Embryonic facial prominence (tissue), 1 donor: ENCODE measurements around the gene TBL3.
A peak's percentile ranks its signal among the peaks of the same experiment; 100 is the strongest.
"Not testable (repeated sequence)": the region's sequence is repeated elsewhere in the genome, so short reads cannot be mapped to it uniquely, and the experiment has no call there.

ENCODE experiments used
- DNase-seq: peaks from one replicate; pipeline ENCODE4 v3.0.0-alpha.2; 2016; ENCODE audit errors: extremely low spot score

Gene TBL3

DNA sequence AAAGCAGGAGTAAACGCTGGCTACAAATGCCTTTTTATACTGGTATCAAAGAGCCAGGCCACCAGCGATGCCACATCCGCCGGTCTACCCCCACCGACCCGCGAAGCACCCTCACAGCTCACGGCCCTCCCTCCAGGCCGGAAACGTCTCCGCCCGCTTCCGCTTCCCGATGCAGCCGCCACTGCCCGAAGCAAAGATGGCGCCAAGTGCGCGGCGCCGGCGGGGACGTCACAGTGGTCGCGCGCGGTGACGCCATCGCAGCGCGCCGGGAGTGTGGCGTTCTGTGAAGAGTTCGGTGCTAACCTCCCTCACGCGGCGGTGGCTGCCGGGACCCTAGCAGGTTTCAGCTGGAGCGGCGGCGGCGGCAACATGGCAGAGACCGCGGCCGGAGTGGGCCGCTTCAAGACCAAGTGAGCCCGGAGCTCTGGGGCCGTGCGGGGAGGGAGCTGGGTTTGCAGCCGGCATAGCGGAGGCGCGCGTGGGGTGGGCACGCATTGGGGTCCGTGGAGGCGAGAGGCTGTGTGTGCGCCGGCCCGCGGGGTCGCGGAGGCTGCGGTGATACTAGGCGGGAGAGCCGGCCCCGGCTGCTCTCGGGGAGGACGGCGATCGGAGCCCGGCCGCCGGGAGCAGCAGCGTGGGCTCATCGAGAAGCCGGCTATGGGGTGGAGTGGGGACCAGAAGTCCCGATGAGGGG lies at the start of gene TBL3:
Gene TBL3 (plus strand): TSS at position 258 of the 694 bp plus-strand sequence. CDS start 112 bp downstream, at position 370.
- peak; percentile 85 for DNase-seq

DNA sequence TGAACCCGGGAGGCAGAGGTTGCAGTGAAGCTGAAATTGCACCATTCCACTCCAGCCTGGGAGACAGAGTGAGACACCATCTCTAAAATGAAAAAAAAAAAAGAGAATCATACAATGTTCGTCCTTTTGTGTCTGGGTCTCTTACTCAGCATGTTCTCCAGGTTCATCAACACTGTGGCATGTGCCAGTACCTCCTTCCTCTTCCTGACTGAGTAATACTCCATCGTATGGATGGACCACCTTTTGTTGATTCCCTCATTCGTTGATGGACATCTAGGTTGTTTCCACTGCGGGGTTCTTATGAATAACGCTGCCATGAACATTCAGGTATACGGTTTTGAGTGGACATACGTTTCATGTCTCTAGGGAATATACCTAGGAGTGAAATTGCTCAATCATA lies 49.5 kb upstream of the TBL3 start:
- no peak for DNase-seq

DNA sequence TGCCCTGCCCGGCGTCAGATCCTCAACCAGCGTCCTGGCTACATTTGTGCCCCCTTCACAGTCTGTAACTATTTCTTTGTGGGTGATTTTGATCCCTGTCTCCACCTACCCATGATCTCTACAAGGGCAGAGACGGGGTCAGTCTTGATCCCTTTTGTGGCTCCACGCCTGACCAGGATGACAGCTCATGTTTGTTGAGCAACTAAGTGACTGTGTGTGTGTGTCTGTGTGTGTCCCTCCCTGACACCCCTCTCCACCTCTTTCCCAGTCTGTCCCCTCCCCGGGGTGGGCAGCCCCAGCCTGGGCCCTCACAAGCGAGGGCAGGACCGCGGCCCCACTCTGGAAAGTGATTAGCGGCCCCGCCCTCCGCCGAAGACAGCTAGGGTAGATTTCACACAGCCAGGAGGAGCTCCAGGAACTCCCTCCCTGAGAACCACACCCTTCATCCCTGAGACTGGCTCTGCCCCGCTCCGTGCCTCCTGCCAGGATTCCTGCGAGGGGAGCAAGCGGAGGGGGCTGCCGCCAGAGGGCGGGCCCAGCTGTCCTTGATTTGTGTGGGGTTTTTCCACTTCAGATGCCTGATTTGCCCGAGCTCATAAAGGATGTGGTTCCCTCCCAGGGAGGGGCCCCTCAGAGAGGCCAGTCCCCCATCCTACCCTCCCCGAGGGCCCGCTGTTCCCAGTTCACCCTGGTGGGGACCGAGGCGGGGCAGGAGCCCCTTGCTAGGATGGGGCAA lies 48.4 kb upstream of the TBL3 start:
- DNase-seq, result peak; percentile 71

DNA sequence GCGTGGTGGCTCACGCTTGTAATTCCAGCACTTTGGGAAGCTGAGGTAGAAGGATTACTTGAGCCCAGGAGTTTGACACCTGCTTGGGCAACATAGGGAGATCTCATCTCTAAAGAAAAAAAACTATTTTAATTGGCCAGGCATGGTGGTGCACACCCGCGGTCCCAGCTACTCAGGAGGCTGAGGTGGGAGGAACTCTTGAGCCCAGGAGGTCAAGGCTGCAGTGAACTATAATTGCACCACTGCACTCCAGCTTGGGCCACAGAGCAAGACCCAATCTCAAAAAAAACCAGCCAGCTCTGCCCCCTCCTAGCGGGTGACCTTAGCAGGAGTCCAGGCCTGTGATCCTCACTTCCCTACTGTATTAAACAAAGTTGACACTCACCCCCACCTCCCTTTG lies 47.8 kb upstream of the TBL3 start:
- DNase-seq, result no peak

DNA sequence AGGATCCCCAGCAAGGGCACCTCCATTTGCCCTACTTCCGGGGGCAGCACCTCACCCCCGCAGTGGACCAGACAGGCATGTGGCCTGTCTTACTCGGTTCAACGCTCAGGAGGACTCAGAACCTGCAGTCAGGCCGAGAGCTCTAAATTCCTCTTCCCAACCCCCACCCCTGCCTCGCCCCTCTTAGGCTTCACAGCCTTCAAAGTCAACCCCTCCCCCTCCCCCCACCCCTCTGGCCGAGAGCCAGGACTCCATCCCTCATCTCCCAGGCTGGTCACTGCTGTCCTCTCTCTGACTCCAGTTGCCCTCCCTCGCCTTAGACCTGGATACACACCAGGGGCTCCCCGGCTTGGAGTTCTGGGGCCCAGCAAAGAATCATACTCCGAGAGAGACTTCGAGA lies 45.6 kb upstream of the TBL3 start:
- no peak for DNase-seq

DNA sequence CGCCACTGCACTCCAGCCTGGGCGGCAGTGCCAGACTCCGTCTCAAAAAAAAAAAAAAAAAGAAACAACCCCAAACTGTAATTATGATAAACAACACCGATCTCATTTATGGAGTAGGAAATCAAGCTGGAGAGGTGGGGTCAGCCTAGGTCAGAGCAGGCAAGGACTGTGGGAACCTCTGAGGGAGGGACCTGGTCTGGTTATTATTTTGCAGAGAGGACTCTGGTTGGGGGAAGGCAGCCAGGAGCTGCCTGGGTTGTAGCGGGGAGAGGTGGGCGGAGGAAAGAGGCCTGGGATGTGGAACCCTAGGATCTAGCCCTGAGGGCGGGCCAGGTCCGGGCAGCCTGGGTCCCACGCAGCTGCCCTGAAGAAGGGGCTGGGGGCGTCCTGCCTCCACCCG lies 42.7 kb upstream of the TBL3 start:
- no peak for DNase-seq

DNA sequence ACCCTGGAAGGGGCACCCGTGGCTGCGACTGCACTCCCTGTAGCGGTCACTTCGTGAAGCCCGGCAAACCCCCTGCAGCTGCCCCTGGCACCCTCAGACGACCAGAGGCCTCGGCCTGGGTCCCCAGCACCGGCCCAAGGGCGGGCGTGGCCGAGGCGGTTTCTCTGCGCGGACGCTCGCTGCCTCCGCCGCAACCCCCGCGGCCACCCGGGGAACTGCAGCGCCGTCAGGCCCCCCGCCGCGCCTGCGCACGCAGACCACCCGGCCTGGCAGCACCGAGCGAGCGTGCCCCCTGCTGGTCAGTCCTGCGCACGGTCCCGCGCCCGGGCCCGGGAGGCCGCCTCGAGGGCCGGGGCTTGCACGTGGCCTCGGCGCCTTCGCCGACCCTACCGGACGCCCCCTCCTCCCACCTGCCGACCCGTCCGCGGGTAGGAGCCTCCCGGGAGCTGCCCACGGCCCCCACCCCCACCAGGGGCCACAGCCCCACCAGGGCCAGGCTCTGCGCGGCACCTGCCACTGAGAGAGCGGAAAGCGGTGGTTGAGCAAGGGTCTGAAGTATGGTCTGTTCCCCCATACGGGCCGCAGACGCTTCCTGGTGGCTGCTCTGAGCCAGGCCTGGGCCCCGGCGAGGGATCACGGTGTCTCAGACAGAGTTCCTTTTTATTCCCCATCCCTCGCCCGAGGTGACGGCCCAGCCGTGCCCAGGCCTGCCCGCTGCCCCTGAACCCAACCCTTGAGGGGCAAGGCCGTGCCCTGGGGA lies 42.1 kb upstream of the TBL3 start:
- peak; percentile 73 for DNase-seq

DNA sequence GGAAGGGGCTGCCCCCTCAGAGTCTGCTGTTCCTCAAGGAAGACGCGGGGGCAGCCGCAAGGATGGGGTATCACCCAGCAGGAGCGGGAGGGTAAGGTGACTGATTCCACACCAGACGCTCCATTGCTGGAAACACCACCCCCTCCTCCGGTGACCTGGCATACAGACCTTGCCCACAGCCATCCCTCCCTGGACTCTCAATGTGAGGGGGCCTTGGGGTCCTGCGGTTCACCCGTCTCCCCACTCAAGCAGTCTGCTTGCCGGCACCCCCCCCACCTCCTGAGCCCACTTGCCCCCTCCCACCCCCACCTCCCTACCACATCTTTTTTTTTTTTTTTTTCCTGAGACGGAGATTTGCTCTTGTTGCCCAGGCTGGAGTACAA lies 41.5 kb upstream of the TBL3 start:
- no peak for DNase-seq

DNA sequence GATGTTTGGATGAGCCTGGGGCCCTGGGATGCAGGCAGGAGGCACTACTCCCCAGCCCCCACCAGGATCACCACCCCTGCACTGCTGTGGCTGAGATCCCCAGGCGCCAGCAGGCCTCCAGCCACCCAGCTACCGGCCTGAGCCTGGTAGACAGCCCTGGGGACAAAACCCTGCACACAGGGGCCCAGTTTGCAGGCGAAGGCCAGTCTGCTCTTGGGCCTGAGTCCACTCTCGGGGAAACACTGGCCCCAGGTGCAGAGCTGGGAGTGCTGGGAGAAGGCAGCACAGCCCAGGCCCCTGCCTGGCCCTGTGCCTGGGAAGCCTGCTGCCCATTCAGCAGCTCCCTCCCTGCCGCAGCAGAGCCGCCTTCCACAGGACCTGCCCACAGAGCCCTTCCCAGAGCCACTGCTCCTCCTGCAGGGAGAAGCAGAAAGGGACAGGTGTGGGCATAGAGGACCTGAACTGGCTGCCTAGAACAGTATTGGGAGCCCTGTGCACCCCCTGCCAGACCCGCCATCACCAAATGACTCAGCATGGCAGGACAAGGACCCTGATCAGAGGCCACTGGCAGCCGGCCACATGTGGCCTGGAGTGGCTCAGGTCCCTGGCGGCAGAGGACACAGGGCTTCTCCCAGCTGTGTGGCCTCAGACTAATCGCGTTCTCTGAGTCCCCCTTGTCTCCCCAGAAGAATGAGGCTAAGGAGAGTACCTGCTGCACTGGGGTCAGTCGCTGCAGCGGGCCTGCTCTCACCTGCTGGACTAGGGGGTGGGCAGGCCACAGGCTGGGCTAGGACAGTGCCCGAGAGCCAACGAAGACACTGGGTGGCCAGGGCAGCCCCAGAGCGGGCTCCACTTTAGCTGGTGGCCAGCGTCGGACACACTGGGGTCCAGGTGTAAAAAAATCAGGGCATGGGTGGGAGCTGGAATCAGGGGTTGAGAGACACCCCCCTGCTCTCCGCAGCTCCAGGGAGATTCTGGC lies 39.5 kb upstream of the TBL3 start:
- no peak for DNase-seq

DNA sequence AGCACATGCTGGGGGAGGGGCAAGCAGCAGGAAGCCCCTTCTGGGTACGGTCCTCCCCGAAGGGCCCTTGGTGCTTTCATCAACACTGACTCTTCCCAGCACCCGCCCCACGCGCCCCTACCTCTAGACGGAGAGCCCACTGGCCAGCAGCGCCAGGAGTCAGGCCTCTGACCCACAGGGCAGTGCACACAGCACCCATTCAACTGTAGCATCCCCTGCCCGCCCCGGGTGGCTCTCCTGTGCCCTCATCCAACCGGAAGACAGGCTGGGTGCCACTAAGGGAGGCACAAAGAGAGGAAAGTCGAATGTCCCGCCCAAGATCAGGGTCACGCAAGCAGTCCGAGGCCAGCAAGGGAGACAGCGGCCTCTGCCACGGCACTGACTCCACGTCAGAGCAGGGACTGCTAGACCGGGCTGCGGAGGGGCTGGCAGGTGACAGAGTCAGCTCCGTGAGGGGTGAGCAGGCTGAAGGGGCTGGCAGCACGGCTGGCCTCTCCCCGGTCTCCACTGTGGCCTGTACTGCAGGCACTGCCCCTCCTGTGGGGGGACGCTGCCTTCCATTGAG lies 38.7 kb upstream of the TBL3 start:
- DNase-seq, result no peak

DNA sequence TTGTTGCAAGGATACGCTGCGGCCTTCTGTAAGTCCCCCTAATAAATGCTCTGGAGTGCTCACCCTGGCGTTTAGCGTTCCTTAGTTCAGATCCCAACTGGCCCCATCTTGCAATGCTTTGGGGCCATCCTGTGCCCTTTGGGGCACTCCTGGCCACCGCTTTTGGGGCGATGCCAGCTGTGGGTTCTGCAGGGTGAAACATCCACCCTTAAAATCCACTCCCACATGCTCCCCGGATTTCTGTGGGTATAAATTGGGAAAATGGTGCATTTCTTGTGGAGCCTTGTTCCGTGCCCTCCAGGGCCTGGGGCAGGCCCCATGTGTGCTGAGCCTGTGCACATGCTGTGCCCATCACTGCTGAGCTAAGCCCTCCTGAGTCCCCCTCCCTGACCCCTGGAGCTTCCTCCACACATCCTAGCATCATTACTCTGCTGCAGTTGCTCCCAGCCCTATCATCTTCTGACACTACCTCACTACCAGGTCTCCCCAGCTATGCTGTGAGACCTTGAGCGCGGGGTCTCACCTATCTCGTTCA lies 34.8 kb upstream of the TBL3 start:
- DNase-seq, result no peak

DNA sequence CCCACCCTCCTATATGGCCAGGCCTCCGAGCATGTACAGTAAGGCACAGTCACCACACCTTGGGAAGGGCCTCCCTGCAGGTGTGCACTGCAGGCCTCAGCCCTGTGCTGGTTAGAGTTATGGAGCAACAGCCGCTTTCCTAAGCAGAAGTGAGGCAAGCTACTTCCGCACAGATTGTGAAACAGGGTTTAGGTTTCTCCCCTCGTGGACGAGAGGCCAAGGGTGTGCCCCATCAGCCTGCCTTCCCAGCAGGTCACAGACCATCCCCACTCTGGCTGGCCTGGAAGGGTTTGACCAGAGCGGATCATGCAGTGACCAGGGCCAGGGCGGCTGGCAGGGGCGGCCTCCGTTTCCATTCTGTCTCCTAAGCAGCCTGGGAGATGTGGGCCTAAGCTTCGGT lies 33.5 kb upstream of the TBL3 start:
- no peak for DNase-seq

DNA sequence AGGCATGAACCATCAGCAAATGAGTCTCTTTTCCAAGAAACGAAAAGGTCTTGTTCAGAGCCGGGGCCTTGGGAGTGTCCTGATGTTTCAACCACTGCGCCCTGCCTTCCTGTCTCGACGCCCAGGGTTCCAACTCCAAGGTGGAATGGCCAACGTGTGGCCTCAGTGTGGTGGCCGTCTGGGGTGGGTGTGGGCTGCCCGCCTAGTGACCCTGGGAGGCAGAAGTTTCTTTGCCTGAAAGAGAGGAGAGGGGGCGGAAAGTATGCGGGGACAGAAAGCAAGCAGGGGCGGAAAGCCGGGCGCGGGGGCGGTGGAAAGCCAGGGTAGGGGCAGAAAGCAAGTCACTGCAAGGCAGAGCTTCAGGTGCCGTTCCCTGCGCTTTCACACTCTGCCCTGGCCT lies 32.9 kb upstream of the TBL3 start:
- no peak for DNase-seq

DNA sequence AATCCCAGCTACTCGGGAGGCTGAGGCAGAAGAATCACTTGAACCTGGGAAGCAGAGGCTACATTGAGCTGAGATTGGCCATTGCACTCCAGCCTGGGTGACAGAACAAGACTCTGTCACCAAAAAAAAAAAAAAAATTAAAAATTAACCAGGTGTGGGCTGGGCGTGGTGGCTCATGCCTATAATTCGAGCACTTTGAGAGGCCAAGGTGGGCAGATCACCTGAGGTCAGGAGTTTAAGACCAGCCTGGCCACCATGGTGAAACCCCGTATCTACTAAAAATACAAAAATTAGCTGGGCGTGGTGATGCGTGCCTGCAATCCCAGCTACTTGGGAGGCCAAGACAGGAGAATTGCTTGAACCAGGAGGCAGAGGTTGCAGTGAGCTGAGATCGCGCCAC lies 32.0 kb upstream of the TBL3 start:
- DNase-seq, result not testable (repeated sequence)

DNA sequence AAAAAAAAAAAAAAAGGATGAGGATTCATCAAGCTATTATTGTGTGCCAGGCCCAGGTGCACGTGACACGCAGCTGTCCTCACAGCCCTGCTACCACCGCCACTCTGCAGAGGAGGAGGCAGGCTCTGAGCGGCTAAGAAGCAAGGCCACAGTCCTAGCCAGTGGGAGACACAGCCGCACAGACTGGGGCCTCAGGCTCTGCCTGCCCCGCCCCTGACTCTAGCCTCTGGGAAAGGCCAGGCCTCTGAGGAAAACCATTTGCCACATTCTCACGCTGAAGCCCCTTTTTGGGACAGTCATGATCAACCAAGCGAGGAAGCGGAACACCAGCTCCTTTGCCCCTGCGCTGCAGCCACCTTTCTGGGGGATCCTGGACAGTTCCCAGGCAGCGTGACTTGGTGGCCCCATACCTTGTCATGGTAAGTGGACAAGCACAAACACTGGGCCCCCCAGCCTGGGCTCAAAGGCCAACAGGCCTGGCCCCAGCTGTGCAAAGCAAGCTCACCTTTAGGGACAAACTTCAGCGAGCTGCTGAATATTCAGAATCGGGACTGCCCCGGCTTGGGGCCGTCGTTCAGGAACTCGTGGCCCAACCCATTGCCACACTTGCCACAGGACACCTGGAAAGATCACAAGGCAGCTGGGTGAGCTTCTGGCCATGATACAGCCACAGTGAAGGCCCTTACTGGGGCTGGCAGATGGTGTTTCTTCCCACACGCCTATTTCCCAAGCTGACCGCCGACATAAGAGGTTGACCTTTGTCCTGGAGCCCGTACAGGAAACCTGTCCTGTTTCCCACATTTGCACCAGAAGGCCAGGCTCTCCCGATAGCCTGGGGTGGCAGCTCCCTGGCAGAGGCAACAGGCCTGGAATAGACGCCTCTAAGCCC lies 31.3 kb upstream of the TBL3 start:
- no peak for DNase-seq

DNA sequence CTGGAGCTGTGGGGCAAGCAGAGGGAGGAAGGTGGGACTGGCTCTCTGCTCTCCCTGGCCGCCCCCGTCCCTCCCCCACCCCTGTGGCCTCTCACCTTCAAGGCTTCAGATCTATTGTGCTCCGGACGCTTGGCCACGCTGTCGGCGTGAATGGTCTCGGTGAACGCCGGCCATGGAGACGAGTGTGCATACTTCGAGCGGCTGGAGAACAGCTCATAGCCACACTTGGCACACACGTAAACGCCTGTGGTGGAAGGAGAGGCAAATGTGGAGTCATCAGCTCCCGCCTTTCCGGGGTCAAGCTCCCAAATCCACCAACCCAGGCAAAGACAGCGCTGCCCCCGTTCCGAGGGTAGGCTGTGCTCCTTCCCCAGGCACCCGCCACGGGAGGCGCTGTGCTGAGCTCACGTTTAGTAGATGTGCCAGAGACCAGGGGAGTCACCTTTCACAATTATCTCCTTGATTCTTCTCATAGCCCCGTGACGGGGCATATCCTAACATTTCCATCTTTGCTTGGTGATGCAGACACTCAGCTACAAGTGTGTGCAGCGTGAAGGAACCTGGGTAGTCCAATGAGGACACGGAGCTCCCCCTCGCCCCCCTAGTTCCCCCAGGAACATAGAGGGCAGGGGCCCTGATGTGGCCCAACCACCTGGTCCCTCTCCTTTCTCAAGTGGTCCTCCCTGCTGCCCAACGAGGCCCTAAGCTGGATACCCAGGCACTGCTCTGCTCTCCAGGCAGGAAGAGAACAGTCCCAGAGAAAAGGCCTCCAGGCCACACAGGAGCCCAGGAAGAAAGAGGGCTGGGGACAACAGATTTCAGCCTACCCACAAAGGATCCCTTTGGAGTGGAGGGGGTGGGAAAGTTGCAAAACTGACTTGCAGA lies 30.4 kb upstream of the TBL3 start:
- DNase-seq, result no peak

DNA sequence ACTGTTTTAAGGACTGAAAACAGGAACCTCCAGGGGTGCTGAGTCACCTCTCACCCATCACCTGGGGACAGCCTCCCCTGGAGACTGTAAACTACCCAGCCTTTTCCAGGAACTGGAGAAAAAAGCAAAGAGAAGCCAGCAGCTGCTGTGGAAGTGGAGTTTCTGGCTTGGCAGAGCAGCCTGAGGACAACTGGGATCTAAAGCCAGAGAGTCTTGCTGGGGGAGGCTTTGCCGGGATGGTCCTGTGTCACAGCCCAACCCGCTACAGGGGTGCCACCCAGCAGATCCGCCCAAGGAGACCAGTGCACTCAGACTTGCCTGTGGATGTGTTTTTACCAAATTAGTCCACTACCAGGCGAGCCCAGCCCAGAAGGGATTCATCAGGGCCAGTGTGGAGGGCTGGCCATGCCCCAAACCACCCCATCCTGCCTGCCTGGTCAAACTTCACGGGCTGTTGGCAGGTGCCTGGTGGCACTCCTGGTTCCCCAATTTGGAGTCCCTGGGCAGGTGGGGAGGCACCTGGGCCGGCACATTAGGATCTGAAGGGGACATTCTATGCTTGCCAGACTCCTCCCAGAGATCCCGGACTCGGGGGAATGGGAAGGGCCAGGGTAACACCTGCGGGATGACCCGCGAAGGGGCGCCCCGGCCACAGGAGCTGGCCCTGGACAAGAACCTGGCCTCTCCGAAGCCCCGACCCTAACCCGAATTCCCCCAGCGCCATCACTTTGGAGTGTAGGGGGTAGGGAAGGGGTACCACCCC lies 29.6 kb upstream of the TBL3 start:
- no peak for DNase-seq
